ENCODE data around the gene ACOX3. TPM values are rescaled to one million over a fixed set of nuclear protein-coding genes. Genes with fewer than 3 reads are reported as not detected.
"Not testable (repeated sequence)": the region's sequence is repeated elsewhere in the genome, so short reads cannot be mapped to it uniquely, and the experiment has no call there.

ACOX3 gene
- total and polyA plus RNA-seq, 9 donors = 10.1 to 32.4 (median 21.3) TPM

DNA sequence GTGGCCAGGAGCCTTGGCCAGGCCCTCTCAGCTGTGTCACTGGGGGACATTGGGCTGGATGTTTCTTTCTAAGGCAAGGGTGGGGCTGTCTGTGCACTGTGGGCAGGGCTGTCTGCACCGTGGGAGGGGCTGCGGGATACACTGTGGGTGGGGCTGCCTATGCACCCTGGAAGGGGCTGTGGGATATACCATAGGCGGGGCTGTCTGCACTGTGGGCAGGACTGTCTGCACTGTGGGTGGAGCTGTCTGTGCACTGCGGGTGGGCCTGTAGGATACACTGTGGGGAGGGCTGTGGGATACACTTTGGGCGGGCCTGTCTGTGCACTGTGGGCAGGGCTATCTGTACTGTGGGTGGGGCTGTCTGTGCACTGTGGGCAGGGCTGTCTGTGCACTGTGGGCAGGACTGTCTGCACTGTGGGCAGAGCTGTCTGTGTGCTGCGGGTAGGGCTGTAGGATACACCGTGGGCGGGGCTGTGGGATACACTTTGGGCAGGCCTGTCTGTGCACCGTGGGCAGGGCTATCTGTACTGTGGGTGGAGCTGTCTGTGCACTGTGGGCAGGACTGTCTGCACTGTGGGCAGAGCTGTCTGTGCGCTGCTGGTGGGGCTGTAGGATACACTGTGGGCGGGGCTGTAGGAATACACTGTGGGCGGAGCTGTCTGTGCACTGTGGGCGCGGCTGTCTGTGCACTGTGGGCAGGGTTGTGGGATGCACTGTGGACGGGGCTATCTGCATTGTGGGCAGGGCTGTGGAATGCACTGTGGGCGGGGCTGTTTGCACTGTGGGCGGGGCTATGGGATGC, 31.1 kb downstream of the ACOX3 start:
- Histone ChIP-seq H3K27ac (no peak overlapping the region), H3K4me3 (no peak overlapping the region), H3K36me3 (no peaks in the 10 kb centered on the region), H3K9me3 (no peaks in the 10 kb centered on the region), H3K27me3 (no peaks in the 10 kb centered on the region), H3K4me1 (ENCODE audit: insufficient read depth) (peaks cover 1% of the 10 kb centered on the region)
- 58 to 71% (median 64%) methylated on average over 17 of the region's 17 CpGs for WGBS, 3 donors
- intact Hi-C loops (cut with DNase I) = loop anchor here in 3 of 4 donors (10.0 kb wide), 3 partner anchors 135 to 245 kb away; no protein-coding TSS in a partner anchor
- TF ChIP-seq, protein P1, sequence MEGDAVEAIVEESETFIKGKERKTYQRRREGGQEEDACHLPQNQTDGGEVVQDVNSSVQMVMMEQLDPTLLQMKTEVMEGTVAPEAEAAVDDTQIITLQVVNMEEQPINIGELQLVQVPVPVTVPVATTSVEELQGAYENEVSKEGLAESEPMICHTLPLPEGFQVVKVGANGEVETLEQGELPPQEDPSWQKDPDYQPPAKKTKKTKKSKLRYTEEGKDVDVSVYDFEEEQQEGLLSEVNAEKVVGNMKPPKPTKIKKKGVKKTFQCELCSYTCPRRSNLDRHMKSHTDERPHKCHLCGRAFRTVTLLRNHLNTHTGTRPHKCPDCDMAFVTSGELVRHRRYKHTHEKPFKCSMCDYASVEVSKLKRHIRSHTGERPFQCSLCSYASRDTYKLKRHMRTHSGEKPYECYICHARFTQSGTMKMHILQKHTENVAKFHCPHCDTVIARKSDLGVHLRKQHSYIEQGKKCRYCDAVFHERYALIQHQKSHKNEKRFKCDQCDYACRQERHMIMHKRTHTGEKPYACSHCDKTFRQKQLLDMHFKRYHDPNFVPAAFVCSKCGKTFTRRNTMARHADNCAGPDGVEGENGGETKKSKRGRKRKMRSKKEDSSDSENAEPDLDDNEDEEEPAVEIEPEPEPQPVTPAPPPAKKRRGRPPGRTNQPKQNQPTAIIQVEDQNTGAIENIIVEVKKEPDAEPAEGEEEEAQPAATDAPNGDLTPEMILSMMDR (IDR thresholded peaks at IDR 0.05) = no peak
- TF ChIP-seq EP300 (IDR thresholded peaks at IDR 0.05) (no peak), POLR2A (IDR thresholded peaks at IDR 0.05) (no peak)
- DNase-seq = no peak

DNA sequence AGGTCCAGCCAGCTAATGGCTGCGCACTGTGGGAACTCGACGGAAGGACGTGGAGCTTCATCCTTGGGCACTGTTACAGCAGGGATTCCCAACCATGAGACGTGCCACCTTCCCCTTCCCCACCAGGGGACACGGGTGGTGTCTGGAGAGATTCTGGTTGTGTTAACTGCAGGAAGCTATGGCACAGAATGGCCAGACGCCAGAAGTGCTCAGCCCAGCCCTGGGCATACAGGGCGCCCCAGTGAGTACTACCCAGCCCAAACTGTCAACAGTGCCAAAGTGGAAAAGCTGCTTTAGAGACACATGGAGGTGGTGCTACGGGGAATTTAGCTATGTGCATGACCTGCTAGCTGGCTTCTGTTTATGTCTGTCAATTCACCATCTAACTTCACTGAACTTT, 32.8 kb downstream of the ACOX3 start:
- Histone ChIP-seq H3K27me3 (no peaks in the 10 kb centered on the region), H3K27ac (no peak overlapping the region), H3K9me3 (no peaks in the 10 kb centered on the region), H3K4me3 (no peak overlapping the region), H3K36me3 (no peaks in the 10 kb centered on the region), H3K4me1 (ENCODE audit: insufficient read depth) (peaks cover 1% of the 10 kb centered on the region)
- 94 to 96% (median 95%) methylated on average over 9 of the region's 9 CpGs for WGBS, 3 donors
- intact Hi-C loops (cut with DNase I) = loop anchor here in 3 of 4 donors (10.0 kb wide), 3 partner anchors 133 to 243 kb away; no protein-coding TSS in a partner anchor
- no peak for DNase-seq
- TF ChIP-seq, protein P1 (IDR thresholded peaks at IDR 0.05) = no peak
- TF ChIP-seq POLR2A (IDR thresholded peaks at IDR 0.05) (no peak), EP300 (IDR thresholded peaks at IDR 0.05) (no peak)

DNA sequence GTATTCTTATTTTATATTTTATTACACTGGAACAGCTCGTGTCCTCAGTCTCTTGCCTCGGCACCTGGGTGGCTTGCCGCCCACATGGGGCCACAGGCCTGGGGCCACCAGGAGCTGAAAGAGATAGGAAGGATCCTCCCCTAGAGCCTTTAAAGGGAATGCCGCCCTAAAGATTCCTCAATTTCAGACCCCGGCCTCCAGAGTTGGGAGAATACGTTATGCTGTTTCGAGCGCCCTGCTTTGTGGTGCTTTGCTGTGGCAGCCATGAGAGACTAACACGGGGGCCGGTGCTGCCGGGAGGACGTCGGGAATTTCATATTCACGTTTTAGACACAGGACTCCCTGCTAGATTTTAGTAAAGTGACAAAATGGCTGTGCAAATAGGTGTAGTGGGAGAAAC, 33.2 kb downstream of the ACOX3 start:
- Histone ChIP-seq H3K9me3 (no peaks in the 10 kb centered on the region), H3K27me3 (no peaks in the 10 kb centered on the region), H3K27ac (no peak overlapping the region), H3K36me3 (no peaks in the 10 kb centered on the region), H3K4me1 (ENCODE audit: insufficient read depth) (peaks cover 1% of the 10 kb centered on the region), H3K4me3 (no peak overlapping the region)
- intact Hi-C loops (cut with DNase I) = loop anchor here in 3 of 4 donors (10.0 kb wide), 3 partner anchors 133 to 243 kb away; no protein-coding TSS in a partner anchor
- DNase-seq = no peak
- 96 to 97% (median 97%) methylated on average over 14 of the region's 14 CpGs for WGBS, 3 donors
- TF ChIP-seq EP300 (IDR thresholded peaks at IDR 0.05) = no peak
- TF ChIP-seq, protein P1 (IDR thresholded peaks at IDR 0.05) = no peak
- TF ChIP-seq POLR2A (IDR thresholded peaks at IDR 0.05) = no peak

DNA sequence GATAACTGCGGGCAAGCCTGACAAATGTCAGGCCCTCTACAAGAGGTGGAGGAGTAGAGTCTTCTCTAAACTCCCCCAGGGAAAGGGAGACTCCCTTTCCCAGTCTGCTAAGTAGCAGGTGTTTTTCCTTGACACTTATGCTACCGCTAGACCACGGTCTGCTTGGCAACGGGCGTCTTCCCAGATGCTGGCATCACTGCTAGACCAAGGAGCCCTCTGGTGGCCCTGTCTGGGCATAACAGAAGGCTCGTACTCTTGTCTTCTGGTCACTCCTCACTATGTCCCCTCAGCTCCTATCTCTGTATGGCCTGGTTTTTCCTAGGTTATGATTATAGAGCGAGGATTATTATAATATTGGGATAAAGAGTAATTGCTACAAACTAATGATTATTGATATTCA, 33.6 kb downstream of the ACOX3 start:
- peak in 4 of 5 donors; percentile 54 to 77 (median 70) for DNase-seq
- not testable (repeated sequence) for H3K9me3 ChIP-seq; H3K27me3 ChIP-seq; H3K4me3 ChIP-seq; H3K36me3 ChIP-seq; H3K27ac ChIP-seq; H3K4me1 ChIP-seq (ENCODE audit: insufficient read depth)
- intact Hi-C loops (cut with DNase I) = loop anchor here in 3 of 4 donors (10.0 kb wide), 3 partner anchors 132 to 242 kb away; no protein-coding TSS in a partner anchor
- TF ChIP-seq, protein P1 (IDR thresholded peaks at IDR 0.05) = peak in 2 of 3 donors; percentile 22 to 27
- 49 to 59% (median 54%) methylated on average over 7 of the region's 7 CpGs for WGBS, 3 donors
